Endometrial microvascular endothelial cells (primary cell): ENCODE results near the gene AKAP8. TPM values are rescaled to one million over a fixed set of nuclear protein-coding genes. Genes with fewer than 3 reads are reported as not detected.
"Not testable (repeated sequence)": the region's sequence is repeated elsewhere in the genome, so short reads cannot be mapped to it uniquely, and the experiment has no call there.

ENCODE experiments used
- in situ Hi-C: cut with HindIII; loops from 2 replicates; pipeline ENCODE4 v1.10.0; 2017; ENCODE audit warnings: low sequenced_read_pairs, low pct_unique_long_range_greater_than_20kb; ENCODE audit errors: inconsistent ontology term
- total RNA-seq: library from RNA; depleted of rRNA; stranded (reverse); fragments of >200 nt; gene quantifications from one replicate; pipeline ENCODE4 v1.2.3, GENCODE V29; 2015; ENCODE audit errors: inconsistent ontology term

The AKAP8 gene
- total RNA-seq, 1 donor from 2014 or later, result 21.2 TPM

GRCh38 chr19:15378534-15379082 lies 979 bp downstream of the AKAP8 start:
- in situ Hi-C loops, result no loop called here

- in situ Hi-C loops, result no loop called here
These were observed 4.7 kb downstream of the AKAP8 start for GRCh38 chr19:15374796-15375440.

GRCh38 chr19:15374105-15374651 lies 5.4 kb downstream of the AKAP8 start:
- in situ Hi-C loops, result no loop called here

- in situ Hi-C loops, result no loop called here
These were observed 5.9 kb downstream of the AKAP8 start for GRCh38 chr19:15373644-15374043.

GRCh38 chr19:15372891-15373301 lies 6.7 kb downstream of the AKAP8 start:
- in situ Hi-C loops, result no loop called here

GRCh38 chr19:15372470-15372869 lies 7.1 kb downstream of the AKAP8 start:
- in situ Hi-C loops, result no loop called here

GRCh38 chr19:15371786-15372380 lies 7.7 kb downstream of the AKAP8 start:
- in situ Hi-C loops, result no loop called here

GRCh38 chr19:15371119-15371518 lies 8.5 kb downstream of the AKAP8 start:
- in situ Hi-C loops, result no loop called here

- in situ Hi-C loops, result no loop called here
These were observed 10.0 kb downstream of the AKAP8 start for GRCh38 chr19:15369594-15369891.

- in situ Hi-C loops, result no loop called here
These were observed 10.6 kb downstream of the AKAP8 start for GRCh38 chr19:15368798-15369593.

- in situ Hi-C loops, result no loop called here
These were observed 11.4 kb downstream of the AKAP8 start for GRCh38 chr19:15368051-15368632.

GRCh38 chr19:15367439-15367838 lies 12.1 kb downstream of the AKAP8 start:
- in situ Hi-C loops, result no loop called here

- in situ Hi-C loops, result no loop called here
These were observed 14.3 kb downstream of the AKAP8 start for GRCh38 chr19:15365264-15365663.

- in situ Hi-C loops, result not testable (repeated sequence)
These were observed 15.8 kb downstream of the AKAP8 start for GRCh38 chr19:15363791-15364190.

- in situ Hi-C loops, result not testable (repeated sequence)
These were observed 16.5 kb downstream of the AKAP8 start for GRCh38 chr19:15363048-15363447.

GRCh38 chr19:15360015-15360414 lies 19.6 kb downstream of the AKAP8 start:
- in situ Hi-C loops, result not testable (repeated sequence)

- in situ Hi-C loops, result no loop called here
These were observed 20.7 kb downstream of the AKAP8 start for GRCh38 chr19:15358918-15359317.

GRCh38 chr19:15357906-15358305 lies 21.7 kb downstream of the AKAP8 start:
- in situ Hi-C loops, result no loop called here

GRCh38 chr19:15354566-15355296 lies 24.9 kb downstream of the AKAP8 start:
- in situ Hi-C loops, result no loop called here
